ENCODE data around the gene MOG.
"Not testable (repeated sequence)": the region's sequence is repeated elsewhere in the genome, so short reads cannot be mapped to it uniquely, and the experiment has no call there.

Gene MOG

GRCh38 chr6:29641430-29642148 lies 15.3 kb upstream of the MOG start:
- DNase-seq (ENCODE audit: low spot score), result no peak

DNA sequence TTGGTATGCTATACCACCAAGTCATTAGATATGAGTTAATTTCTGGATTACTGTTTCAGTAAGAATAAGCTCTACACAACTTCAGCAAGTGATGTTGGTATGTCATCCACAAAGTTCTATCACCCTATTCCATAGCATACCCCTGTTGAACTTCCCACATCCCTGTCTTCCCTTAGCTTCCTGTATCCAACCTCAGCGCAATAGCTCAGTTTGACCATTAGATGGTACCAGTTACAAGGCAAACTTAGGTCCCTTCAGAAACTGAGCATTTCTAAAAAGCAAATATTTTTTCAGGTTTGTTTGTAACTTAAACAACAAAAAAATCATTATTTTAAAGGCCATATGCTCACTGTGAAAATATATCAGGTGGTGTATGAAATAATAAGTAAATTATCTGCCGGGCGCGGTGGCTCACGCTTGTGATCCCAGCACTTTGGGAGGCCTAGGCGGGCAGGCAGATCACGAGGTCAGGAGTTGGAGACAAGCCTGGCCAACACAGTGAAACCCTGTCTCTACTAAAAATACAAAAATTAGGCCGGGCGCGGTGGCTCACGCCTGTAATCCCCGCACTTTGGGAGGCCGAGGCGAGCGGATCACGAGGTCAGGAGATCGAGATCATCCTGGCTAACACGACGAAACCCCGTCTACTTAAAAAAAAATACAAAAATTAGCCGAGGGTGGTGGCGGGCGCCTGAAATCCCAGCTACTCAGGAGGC lies 8.8 kb upstream of the MOG start:
- no peak for DNase-seq (ENCODE audit: low spot score)

DNA sequence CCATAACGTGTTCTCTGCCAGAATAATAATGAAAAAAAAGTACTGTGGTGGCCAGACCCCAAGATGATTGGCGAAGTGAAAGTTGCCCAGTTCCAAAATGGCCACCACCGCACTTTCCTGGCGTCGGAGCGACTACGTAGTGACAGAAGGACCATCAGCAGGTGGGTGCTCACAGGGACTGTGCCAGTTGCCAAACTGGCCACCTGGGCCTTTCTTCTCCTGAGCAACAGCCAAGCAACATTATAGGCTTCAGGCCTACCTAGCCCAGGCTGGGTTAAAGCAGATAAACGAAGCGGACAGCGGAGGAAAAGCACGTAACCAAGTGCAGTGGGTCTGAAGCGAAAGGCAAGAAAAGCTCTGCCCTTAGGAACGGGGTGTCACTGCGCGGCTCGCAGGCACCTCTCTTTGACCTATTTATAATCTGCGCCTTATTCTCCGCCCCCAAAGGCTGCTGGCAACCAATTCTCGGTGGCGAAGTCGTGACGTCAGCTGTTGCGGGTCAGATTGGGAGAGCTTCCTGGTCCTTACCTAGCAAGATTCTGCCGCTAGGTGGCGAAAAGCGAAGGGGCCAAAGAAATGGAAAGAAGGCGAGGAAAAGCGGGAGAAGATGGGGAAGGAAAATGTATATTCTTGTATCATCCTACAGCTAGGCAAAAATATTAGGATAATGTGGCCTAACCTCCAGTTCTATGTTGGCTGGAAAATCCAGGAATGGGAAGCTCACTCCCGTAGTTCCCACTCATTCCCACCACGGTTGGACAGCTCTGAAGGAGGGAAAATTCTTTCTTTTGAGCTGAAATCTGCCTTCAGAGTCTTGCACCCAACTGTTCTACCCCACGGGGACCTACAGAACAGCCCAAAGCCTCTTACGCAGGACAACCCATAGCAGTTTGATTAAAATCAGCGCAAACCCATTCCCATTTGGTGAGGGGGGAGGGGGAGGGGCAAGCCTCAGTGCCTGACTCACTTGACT lies 6.9 kb upstream of the MOG start:
- peak; percentile 95 for DNase-seq (ENCODE audit: low spot score)

DNA sequence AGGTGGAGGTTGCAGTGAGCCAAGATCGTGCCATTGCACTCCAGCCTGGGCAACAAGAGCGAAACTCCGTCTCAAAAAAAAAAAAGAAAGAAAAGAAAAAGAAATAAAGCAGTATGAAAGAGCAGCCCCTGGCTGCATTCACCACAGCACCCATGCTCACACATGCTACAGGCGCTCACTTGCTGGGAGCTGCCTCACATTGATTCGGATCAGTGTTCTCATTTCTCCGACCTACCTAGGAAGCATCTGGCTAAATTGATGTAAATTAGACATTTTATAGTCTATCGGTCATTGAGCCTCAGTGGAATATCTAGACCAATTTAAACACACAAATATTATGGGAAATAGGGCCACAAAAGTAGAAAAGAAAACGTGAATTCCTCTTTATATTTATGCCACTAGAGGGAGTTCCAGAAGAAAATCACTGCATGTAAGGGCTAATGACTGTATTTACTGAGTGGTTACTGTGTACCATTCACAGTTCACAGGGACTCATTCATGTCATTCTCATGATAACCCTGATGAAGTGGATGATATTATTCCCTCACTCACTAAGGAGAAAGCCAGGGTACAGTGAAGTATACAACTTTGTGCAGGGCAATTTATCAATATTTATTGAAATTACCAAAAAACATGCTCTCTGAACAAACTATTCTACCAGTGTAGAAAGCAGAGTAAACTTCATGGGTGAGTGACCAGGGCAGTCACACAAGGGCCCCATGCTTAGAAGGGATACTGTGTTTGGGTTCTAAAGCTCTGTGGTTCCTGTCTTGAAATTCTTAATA lies 5.3 kb upstream of the MOG start:
- no peak for DNase-seq (ENCODE audit: low spot score)

- no peak for DNase-seq (ENCODE audit: low spot score)
Measured at GRCh38 chr6:29652198-29652584, 4.7 kb upstream of the MOG start.

DNA sequence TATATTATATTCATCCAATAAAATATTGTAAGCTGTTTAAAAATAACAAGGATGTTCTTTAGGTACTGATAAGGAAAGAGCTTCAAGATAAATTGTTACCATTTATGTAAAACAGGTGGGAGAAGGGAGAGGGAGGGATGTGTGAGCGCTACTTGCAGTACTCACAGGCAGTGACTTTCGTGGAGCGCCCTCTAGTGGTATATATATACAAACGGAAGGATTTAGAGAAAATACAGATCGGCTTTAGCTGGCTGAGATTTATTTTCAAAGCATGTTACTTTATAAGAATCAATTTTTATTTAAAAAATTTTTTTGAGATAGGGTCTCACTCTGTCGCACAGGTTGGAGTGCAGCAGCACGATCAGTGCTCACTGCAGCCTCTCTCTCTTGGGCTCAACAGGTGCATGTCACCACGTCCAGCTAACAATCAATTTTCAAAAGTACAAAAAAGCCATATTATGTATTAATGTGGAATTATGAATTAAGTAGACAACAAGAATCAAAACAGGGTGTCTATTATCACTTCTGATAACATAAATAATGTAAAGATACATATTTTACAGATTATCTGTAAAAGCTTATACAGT lies 3.3 kb upstream of the MOG start:
- no peak for DNase-seq (ENCODE audit: low spot score)

DNA sequence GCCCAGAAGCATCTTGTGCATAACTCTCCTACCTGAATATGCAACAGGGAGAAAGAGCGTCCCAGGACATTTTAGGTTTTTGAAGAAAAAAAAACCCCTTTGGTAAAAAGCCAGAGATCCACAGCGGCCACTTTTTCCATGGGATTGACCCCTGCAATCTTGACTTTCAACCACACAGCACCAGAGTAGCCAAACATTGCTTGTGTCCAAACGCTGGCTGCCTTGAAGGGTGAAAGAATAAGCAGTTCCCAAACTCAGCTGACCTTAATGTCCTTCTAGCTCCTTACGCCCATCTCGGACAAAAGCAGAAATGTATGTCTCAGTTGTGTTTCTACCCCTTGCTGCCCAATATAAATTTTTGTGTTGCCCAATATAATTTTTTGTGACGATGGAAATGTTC lies 1.2 kb upstream of the MOG start:
- no peak for DNase-seq (ENCODE audit: low spot score)

- no peak for DNase-seq (ENCODE audit: low spot score)
Measured at GRCh38 chr6:29656157-29656556, 735 bp upstream of the MOG start.

DNA sequence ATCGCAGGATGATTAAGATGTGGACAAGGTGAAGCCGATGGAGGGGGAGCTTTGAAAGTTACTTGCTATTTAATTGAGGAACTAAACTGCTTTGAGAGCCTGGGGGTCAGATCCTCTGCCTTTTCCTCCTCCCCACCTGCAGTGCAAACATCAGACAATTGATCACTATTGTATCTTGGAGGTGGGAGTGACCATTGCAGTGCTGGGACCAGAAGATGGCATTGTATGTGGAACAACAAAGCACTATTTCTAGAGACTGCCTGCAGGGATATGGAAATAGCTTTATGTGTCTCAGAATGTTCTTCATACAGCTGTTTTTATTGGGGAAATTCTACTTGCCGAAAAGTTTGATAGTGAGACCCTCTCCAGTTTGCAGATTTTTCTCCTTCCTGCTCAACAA lies 4.2 kb downstream of the MOG start:
- DNase-seq (ENCODE audit: low spot score), result no peak

DNA sequence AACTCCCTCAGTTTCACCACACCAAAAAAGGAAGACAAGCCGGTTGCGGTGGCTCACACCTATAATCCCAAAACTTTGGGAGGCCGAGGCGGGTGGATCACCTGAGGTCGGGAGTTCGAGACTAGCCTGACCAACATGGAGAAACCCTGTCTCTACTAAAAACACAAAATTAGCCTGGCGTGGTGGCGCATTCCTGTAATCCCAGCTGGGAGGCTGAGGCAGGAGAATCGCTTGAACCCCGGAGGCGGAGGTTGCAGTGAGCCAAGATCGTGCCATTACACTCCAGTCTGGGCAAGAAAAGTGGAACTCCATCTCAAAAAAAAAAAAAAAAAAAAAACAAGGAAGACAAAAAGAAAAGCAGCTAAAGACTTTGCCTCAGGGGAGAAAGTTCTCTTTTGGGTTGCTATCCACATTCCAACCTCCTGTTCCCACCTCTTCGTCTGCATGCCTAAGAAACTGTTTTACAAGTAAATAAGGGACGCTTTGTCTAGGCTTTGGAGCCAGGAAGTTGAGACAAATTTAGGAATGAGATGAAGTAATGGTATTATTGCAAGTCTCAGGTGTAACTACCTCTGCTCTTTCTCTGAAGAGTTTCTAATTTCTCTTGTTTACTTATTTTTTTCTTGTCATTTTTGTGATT lies 4.7 kb downstream of the MOG start:
- not testable (repeated sequence) for DNase-seq (ENCODE audit: low spot score)

- DNase-seq (ENCODE audit: low spot score), result no peak
Measured at GRCh38 chr6:29663300-29664042, 6.6 kb downstream of the MOG start.

DNA sequence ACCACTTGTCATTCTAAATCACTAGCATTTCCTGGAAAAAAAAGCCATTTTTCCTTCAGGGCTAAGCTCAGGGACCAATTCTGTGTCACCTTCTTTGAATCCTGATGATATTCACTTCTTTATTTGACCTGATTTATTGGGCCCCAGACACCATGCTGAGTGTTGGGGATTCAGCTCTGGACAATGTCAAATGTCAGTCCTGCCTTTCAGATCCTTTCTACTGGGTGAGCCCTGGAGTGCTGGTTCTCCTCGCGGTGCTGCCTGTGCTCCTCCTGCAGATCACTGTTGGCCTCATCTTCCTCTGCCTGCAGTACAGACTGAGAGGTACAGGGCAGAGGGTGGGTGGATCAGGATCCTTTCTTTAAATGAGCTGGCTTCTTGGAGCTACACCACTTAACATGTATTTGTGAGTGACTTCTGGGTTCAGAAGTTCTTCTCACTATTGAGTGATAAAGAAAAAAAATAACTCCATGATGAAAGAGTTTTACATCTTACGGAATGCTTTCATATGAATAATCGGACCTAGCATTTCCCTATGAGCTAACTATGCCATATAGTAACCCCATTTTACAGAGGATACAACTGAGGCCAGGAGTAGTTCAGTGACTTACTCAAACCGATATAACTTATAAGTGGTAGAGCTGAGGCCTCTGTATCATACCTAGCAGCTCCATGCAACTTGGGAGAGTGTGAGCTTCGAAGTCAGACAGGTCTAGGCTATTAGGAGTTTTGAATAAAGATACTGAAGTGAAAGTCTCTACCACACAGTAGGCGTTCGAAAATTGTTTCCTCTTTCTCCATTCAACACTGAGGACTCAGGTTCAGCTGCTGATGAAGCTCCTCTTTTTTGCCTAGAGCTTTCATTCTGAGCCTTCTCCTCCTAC lies 9.3 kb downstream of the MOG start:
- no peak for DNase-seq (ENCODE audit: low spot score)

DNA sequence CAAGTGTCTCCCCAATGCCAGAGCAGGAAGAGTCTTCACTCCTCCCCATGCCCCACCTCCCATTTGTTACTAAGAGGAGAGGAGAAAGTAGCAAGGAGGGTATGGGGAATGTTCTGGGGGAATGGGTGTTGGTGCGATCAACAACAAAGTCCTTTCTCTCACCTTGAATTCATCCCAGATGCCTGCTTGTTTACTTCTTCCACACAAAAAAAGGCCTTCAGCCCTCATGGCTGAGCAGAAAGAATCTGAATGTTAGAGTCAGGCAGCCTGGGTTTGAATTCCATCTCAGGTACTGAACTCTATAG lies 9.9 kb downstream of the MOG start:
- no peak for DNase-seq (ENCODE audit: low spot score)

DNA sequence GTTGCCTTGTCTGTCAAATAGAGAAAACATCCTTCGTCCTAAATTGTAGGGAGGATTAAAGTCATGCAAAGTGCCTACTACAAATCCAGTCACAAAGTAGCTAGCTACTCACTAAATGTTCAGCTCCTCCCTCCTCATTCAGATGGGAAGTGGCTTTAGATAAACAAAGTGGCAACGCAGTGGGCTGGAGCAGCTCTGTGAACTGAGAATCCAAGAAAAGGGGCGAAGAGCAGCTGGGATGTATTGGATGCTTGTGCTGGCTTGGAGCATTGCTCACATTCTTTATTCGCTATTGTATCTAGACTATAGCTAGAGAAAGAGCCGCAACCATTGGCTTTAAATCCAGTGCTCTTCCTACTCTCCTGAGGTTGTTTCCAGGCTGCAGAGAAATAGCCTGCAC lies 10.3 kb downstream of the MOG start:
- no peak for DNase-seq (ENCODE audit: low spot score)

DNA sequence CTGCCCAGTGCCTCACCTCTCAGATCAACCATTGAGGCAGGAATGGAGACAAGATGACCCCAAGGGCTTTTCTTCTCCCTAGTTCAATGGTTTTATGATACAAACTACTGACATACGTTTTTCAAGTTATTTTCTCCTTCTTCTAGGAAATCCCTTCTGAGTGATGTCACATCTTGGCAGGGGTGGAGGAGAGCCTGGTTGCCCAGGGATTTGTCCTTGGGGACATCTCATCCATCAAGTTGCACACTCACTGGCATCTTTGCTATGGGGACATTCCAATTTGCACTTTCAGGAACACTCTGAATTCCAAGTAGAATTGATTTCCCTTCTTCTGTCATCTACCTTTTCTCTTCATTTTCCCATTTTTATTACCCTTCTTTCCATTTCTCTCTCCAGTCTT lies 14.1 kb downstream of the MOG start:
- no peak for DNase-seq (ENCODE audit: low spot score)

- not testable (repeated sequence) for DNase-seq (ENCODE audit: low spot score)
Measured at GRCh38 chr6:29672116-29672515, 15.2 kb downstream of the MOG start.

DNA sequence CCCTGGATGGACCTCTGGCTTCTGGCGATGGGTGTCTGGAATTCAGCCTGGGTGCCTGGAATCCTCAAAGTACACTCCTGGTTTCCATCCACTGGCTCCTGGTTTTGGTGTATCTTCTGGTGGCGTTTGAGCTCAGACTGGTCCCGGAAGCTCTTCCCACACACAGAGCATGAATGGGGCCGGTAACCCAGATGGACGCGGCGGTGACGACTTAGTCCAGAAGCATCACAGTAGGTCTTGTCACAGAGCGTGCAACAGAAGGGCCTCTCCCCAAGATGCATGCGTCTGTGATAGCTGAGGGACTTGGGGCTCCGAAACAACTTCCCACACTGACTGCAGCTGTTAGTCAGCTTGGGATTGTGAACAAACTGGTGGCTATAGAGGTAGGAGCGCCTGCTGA lies 16.3 kb downstream of the MOG start:
- DNase-seq (ENCODE audit: low spot score), result no peak

- DNase-seq (ENCODE audit: low spot score), result no peak
Measured at GRCh38 chr6:29674008-29674407, 17.1 kb downstream of the MOG start.

DNA sequence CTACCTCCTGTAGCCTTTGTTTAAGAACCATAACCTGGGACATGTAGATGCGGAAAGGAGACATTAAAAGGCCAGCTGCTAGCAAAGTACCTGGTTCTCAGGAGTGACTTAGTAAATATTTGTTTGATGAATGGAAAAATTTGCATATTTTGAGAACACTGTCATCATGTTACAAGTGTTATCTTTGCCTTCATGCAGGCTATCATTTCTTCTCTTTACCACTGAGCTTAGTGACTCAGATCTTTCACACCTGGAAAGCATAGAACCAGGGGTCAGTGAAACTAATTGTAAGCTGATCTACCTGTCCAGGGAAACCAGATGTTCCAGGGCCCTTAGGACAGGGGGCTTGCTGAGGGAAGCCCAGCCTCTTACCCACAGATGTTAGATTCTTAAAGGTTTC lies 18.7 kb downstream of the MOG start:
- DNase-seq (ENCODE audit: low spot score), result no peak
